ENCODE measurements around the gene APOO.

Gene APOO

DNA sequence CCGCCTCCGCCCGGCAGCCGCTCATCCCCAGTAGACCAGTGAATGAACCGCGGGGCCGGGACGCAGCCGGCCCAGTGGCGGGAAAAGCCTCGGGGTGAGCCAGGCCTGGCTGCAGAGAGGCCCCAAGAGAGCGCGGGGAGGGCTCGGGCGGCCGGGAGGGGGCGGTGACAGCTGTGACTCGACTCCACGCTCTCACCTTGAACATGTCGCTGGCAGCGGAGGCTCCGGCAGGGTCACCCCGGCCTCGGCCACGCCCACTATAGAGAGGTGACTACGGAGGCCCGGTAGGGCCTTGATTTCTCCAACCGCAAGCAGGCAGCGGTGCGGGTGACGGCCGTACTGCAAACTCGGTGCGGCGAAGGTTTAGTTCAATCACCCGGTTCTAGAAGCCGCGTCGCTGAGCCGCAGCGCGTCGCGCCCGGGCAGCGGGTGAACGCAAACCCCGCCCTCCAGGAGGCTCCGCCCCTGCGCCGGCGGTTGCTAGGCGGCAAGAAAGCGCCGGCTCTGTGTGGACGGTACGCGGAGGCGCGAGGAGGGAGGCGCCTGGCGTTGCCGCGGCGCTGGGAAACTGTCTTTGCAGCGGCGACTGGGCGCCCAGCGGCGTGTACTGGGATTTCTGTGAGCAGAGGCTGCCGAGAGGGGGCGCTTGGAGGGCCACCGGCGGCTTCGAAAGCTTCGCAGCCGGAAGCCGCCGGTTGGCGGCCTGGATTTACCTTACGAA lies at the start of gene APOO, which contains the start of gene CXorf58:
Gene APOO (minus strand): TSS at position 441 of the 721 bp plus-strand sequence. CDS start 236 bp downstream, at position 205.
Gene CXorf58 (plus strand): TSS at position 509 of the 721 bp plus-strand sequence. CDS start 2,297 bp downstream, outside the sequence.
- DNase-seq: peak; percentile 92

DNA sequence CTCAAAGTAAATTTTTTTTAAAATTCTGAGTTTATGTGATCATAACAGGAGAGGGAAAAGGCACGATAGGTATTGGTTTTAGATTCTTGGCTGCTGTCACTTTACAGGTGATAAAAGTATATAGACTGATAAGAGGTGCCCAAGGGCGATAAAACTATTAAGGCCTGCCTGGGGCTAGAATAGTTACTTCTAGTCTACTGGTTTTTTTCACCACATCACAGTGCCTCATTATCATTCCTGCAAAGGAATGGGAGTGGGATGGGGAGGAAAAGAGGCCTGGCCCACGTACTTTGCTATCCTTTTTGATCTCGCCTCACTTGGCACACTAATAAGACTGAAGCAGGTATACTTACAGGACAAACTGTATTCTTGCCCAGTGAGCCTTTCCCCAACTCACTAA lies 46.7 kb upstream of the APOO start:
- no peak for DNase-seq

DNA sequence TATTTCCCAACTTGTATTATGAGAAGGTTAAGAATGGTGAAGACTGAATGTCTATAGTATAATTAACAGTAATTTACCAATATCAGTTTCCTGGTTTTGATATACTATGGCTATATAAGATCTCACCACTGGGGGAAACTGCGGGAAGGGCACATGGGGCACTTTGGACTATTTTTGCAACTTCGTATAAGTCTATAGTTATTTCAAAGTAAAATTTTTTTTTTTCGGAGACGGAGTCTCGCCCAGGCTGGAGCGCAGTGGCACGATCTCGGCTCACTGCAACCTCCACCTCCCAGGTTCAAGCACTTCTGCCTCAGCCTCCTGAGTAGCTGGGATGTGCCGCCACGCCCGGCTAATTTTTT lies 46.2 kb upstream of the APOO start:
- DNase-seq: no peak

DNA sequence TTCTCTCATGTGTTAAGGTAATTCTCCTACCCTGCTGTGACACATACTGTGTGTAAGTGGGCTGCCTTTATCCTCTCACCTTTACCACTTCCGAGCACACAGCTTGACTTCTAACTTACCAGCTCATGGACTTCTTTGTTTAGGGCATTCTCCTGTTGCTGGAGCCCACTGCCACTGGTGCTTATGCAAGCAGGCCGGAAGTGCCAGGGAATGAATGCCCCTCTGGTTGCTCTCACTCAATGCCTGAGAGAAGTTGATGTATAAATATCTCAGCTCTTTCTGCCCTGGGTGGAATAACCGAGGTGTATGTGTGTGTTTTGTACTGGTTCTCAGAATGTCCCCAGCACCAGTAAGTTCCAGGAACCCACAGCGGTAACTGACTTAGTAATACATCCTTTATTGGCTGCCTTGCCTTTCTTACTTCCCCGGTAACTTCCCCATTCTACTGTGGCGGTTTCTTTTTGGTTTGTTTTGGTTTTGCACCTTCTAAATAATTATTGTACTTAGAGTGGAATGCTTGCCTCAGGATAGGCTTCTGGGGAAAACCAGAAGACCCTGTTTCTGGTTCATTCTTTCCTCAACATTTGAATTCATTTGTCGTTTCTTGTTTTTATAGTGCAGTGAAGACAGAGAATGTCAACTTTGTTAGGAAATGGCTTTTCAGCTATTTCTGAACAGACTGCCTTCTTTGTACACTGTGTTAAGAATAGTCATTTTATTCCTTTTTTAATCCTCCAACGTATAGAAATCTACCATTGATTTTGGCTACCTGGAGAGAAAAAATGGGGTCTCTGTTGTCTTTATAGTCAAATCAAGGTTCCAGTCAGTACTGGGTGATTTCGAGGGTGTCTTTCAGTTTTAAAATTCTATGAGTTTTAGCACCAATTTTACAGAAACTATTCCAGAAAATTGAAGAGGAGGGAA lies 45.5 kb upstream of the APOO start:
- DNase-seq: peak; percentile 73

DNA sequence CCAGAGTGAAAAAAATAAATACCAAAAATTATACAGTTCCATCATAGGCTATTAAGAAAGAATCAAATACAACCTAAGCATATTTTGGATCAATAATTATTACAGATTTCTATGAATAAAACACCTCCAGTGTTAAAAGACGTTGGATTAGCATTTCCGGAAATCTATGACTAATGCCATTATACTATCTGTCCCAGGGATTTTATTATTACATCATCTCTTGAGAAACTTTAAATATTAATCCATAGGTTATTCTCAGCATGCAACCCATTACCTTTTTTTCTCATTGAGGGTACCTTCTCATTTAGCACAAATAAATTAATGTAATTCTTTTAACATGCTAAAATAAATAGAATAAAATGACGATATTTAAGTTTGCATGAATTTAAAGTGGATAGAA lies 44.7 kb upstream of the APOO start:
- DNase-seq: no peak

DNA sequence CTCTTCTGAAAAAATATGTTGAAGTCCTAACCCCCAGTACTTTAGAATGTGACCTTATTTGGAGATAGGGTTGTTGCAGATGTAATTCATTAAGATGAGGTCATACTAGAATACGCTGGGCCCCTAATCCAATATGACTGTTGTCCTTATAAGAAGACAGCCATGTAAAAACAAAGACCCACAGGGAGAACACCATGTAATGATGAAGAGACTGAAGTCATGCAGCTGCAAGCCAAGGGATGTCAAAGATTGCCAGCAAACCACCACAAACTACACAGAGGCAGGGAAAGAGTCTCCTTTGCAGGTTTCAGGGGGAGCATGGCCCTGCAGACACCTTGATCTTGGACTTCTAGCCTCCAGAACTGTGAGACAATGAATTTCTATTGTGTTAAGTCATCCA lies 37.5 kb upstream of the APOO start:
- DNase-seq: no peak

DNA sequence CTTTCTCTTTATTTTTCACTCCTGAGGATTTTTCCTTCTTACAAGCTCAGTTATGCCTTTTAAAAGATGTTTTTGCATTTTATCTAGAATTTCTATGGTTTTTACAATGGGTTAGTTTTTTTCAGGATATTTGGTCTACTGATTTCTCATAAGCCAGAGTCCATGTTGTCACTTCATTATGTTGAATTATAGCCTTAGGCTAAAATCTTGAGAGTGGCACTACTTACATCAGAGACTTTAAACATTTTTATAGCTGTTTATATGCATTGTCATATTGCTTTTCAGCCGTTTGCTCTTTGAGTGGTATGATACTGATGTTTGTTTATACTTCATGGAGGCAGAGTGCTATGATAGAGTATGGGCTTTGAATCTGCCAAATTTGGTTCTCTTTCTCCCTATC lies 36.5 kb upstream of the APOO start:
- DNase-seq: no peak

DNA sequence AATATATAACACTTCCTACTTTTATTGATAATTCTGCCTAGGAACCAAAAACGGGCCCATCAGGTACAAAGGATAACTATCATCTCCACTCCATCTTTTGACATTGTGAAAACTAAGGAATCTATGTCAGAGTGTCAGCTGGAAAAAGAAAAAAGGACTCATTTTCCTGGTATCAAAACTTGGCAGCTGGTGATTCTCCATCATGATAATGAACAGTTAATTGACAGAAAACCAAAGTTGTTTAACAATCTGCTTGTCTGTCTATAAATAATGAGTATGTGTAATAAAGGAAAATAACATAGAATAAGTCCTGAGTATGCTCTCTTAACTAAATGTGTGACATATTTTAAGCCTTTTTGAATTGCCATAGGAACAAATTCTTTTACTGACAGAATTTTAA lies 31.5 kb upstream of the APOO start:
- DNase-seq: no peak

DNA sequence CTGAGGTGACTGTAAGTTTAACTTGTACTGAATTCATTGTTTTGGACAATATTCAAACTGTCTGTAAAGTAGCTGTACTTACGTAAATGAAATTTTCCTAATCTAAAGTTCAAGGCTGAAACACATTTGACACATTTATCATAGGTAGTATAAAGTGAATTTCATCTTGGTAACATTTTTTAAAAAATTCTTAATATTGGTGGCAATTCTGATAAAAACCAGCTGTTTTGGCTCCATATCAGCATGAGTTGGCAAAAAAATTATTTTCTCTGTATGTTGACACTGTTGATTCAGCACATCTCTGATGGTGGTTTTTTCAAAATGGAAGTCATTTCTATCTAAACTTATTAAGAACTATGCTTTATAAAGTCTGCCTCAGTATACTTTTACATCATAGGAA lies 31.0 kb upstream of the APOO start:
- DNase-seq: no peak

DNA sequence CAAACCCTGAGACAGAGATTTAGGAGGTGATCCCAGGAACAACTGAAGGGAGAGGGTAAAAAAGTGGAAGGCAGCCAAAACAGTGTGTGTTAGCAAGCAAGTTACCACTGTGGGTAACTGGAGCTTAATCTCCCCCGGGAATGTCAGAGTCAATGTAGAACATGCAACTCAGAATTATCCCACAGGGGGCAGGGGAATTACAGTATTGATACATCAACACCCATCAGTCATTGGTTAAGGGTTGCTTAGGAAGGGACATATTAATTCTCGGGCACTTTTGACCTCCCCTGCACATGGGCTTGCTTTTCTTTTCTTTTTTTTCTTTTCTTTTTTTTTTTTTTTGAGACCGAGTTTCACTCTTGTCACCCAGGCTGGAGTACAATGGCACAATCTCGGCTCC lies 29.4 kb upstream of the APOO start:
- no peak for DNase-seq

DNA sequence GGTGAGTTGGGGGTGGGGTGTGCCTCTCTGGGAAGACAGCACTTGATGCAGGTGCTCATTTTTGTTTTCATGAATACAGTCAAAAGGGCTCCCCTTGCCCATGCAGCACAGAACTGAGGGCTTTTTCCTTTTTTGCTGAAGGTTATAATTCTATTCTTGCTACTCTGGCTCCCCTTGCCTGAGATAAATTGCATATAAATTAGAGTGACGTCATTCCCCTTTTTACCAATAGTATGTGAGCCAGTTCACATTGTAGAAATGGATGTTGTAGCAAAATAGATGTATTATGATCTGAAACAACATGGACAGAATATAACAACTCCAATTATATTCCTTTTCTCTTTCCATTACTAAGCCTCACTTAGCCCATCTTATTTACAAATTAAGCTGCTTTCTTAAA lies 28.4 kb upstream of the APOO start:
- no peak for DNase-seq

DNA sequence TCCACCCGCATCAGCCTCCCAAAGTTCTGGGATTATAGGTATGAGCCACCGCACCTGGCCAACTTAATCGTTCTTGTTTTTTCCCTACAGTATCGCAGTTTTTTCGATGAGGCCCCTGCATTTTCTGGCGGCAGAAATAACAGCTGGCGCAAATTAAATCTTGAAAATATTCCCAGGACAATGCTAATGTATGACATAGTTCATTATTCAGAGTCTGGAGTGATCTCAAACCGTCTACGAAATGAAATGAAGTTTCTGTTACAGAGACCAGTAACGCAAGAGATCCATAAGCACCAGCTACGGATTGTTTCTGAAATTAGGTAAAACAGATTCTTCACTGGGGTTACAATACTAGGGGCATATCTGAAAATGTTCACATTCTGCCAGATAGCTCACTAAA lies 27.4 kb upstream of the APOO start:
- DNase-seq: no peak

DNA sequence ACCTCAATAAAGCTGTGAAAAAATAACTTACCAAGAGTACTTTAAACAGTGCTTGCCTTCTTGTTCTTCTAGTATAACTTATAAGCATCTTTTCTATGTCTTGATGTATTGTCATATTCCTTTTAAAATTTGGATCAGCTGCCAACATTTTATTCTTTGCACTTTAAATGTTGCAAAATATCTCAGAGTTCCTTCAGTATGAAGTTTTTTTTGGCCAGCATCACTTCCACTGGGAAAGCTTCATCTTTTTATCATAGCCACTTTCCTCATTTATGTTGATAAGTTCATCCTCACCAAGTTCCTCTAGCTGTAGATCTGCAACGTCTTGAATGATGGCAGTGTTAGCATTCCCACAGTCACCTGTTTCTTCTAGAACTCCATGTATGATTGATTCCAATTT lies 24.3 kb upstream of the APOO start:
- DNase-seq: no peak

DNA sequence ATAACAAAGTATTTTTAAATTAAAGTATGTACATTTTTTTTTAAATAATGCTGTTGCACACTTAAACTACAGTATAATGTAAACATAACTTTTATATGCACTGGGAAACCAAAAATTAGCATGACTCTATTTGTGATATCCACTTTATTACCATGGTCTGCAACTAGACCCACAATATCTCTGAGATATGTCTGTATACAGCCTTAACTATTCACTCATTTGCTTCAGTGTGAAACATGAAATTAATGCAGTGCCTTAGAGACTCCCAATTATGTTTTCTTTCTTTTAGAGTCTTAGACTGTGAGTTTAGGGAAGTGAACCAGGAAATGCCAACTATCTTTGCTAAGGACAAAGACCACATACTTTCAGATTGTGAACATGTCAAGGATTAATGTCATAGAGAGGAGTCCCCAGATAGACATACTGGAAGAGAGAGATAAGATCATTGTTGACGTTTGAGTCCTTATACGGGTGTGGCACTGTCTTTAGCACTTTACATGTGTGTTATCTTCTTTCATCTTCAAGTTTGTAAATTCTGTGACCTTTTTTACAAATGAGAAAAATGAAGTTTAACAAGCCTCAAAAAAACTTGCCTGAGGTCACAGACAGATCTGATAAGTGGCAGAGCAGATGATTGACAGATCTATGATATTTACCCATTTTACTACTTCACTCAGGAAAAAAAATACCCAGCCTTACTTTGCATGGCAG lies 23.3 kb upstream of the APOO start:
- DNase-seq: no peak

DNA sequence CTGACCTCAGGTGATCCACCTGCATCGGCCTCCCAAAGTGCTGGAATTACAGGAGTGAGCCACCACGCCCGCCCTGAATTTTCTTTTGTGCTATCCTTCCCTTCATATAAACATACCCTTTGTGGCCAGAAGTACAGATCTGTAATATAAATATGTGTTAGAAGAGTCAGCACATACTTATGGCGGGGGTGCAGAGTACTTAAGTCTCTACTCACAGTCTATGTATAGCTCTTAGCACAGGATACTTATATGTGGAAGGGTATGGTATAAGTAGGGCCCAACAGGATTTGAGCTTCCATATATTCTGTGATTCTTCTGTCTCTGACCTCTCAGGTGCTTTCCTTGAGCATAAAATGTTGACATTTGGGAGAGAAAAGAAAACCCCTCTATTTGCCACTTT lies 18.3 kb upstream of the APOO start:
- no peak for DNase-seq

DNA sequence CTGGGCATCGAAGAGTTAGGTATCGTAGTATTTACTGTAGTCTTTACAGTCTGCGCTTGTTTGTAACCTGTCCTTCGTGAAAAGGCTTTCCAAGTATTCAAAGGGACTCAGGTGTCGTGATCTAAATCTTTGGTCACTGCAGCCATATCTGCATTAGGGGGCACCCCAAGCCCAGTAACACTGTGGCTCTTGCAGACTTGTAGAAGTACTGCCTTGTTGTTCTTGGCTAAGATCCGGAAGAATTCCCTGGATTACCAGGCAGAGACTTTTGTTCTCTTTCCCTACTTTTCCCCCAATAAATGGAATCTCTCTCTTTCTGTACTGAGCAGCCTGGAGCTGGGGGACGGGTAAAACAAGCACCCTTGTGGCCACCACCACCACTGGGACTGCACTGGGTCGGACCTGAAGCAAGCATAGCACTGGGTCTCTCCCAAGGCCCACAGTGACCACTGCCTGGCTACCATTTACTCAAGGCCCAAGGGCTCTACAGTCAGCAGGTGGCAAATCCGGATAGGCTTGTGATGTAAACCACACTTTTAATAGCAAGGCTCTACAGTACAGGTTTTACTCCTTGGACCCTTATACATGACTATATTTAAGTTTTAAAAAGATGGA lies 12.1 kb upstream of the APOO start:
- DNase-seq: no peak

DNA sequence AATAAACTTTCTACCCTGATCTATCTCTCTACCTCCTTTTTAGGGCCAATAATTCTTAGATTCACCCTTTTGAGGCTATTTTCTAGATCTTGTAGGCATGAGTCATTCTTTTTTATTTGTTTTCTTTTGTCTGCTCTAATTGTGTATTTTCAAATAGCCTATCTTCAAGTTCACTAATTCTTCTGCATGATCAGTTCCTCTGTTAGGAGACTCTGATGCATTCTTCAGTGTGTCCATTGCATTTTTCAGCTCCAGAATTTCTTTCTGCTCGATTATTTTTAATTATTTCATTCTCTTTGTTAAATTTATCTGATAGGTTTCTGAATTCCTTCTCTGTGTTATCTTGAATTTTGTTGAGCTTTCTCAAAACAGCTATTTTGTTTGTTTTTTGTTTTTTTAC lies 11.4 kb upstream of the APOO start:
- no peak for DNase-seq

DNA sequence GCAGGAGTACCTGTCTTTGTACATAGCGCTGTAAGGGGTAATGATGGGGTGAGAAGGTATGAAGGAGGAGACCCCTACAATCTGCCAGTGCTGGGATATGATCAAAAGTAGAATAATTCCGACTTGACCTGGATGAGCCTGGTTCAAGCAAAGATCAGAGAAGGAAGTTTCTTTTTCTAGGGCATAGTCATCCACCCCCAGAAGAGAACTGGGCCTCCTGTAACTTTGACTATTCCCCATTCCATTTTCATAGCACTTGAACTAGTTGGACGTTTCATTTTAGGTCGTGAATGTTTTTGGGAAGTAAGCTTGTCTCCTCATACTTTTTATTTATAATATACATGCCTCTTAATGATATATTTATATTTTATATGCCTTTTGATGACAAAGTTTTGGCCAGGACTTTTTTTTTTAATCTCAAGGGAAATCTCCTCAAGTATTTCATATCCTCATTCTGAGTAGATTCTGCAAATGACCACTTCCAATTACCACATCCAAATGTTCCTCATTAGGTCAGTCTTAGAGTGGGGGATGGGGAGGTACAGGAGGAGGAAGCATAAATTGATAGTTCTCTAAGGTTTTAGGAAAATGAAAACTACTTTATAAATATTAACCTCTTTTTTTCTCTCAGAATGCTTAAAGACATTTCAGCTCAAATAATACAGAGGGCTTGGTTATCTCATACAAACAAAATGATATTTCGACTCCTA lies 3.5 kb upstream of the APOO start:
- no peak for DNase-seq

DNA sequence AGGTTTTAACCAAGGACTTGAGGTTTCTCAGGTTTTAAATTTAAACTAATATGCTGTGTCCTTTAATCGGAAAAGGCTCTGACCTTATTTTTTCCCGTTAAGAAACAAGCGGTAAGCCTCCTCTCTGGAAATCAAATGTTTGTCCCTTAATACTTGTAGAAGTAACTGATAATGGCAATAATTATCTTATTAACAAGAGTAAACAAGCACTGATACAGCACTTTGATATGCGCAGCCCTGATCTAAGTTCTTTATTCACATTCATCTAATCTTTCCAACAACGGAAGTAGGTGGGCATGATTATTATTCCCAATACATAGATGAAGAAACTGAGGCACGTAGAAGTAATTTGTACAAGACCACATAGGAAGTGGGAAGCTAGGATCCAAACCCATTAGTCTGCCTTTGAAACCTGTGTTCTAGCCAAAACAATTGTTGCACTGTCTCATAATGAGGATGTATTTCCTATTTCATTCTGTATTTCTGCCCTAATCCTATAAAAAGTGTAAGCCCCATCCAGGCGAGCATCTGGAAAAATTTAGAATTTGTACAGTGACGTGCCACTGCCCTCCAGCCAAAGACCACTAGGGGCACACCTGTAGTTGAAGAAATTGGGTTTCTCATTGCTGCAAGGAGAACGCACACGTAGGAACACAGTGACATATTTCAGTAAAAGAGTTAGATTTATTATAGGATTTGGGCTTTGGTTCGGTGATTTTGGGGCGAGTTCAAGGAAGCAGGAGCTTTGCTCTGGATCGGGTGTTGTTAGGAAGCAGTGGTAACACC lies 674 bp upstream of the APOO start:
- DNase-seq: no peak

DNA sequence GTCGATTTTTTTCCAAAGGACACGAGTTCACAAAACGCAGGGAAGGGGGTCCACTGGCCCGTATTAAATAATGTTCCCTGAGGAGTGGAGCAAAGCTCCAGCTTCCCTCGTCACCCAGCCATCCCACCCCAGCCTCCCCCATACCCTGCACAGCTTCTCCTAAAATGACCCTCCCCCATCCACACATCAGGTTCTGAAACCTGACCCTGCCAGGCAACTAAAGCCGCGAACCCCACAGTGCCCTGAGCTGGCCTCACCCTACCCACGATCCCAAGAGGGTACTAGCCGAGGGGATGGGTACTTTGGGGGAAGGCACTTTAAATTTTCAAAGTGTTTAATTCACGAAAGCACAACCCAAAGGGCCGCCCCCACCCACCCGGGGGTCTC lies 634 bp downstream of the APOO start:
- no peak for DNase-seq

DNA sequence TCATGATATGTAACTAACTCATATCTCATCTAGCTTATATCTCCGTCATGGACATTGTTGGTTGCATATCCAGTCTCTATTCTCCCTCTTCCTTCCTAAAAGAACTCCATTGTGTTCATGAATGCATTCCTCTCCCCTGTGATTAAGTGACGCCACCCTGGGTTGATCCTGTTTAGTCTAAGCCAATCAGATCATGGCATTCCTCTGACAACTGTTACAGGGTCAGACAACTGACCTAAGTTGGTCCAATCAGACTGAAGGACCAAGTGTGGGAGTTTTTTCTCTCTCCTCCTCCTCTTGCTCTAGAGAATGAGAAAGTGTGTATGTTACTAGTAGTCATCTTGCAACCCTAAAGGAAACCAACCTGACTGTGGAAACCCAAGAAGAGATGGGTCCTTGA lies 3.6 kb downstream of the APOO start:
- DNase-seq: no peak

DNA sequence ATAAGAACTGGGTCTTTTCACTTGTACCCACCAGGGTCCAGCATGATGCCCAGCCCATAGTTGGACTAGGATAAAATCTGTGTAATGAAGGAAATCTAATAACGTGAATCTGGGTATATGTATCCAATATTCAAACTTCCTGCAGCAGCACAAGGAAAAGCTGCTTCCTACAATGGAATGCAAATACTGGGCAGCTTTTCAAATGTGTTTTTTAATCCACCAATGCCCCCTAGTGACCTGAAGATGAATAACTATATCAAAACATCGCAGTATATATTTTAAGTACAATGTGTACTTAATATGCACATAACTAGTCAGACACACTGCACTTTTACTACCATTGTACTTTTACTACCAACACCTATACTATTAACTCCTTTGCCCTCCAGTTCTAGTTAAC lies 5.3 kb downstream of the APOO start:
- no peak for DNase-seq

Data from activated CD8-positive, alpha-beta memory T cell treated with anti-CD3 and anti-CD28 coated beads for 24 hours (primary cell).